Testis (tissue), 2 donors: ENCODE data around the gene TEX14.

Experiments
- POLR2A ChIP-seq: fragments of 450-650 bp; IDR thresholded peaks from one replicate; pipeline ENCODE4 v1.6.1; 2017; ENCODE audit warnings: antibody characterized with exemption, mild to moderate bottlenecking, moderate library complexity
- TF ChIP-seq, protein P1 (sequence below), 3 experiments: fragments of 450-650 bp in 2 of 3; fragments of 200-600 bp in 1 of 3; sonication (generic) in 1 of 3; IDR thresholded peaks; one replicate each; pipeline ENCODE4 v1.5.1; 2016 to 2019; ENCODE audit warnings: antibody characterized with exemption in 3 of 3, mild to moderate bottlenecking in 2 of 3, moderate library complexity in 1 of 3

GRCh38 chr17:58668598-58668935, 23.3 kb downstream of the TEX14 start:
- TF ChIP-seq POLR2A: no peak
- TF ChIP-seq, protein P1, sequence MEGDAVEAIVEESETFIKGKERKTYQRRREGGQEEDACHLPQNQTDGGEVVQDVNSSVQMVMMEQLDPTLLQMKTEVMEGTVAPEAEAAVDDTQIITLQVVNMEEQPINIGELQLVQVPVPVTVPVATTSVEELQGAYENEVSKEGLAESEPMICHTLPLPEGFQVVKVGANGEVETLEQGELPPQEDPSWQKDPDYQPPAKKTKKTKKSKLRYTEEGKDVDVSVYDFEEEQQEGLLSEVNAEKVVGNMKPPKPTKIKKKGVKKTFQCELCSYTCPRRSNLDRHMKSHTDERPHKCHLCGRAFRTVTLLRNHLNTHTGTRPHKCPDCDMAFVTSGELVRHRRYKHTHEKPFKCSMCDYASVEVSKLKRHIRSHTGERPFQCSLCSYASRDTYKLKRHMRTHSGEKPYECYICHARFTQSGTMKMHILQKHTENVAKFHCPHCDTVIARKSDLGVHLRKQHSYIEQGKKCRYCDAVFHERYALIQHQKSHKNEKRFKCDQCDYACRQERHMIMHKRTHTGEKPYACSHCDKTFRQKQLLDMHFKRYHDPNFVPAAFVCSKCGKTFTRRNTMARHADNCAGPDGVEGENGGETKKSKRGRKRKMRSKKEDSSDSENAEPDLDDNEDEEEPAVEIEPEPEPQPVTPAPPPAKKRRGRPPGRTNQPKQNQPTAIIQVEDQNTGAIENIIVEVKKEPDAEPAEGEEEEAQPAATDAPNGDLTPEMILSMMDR (IDR thresholded peaks at IDR 0.05): no peak
